ENCODE results near the gene FDPS.
A peak's percentile ranks its signal among the peaks of the same experiment; 100 is the strongest.

The FDPS gene

GRCh38 chr1:155277902-155278688, 30.6 kb upstream of the FDPS start (continued):
- peak; percentile 15 for TF ChIP-seq ZBTB11 (tag by site-specific recombination; conservative IDR thresholded peaks at IDR 0.05; ENCODE audit: low read depth)
- TF ChIP-seq ZFP3 (tag by site-specific recombination; IDR thresholded peaks at IDR 0.05; ENCODE audit: low read depth): no peak
- TF ChIP-seq MYNN (tag by site-specific recombination; IDR thresholded peaks at IDR 0.05; ENCODE audit: borderline replicate concordance): no peak
- TF ChIP-seq ZNF292 (tag by site-specific recombination; IDR thresholded peaks at IDR 0.05; ENCODE audit: borderline replicate concordance, low read depth): no peak
- TF ChIP-seq ZNF654 (tag by site-specific recombination; IDR thresholded peaks at IDR 0.05; ENCODE audit: low read depth): 0 out of 2 replicates have a peak, but pooled peaks have one; percentile 18
- no peak for TF ChIP-seq ZNF596 (tag by site-specific recombination; IDR thresholded peaks at IDR 0.05)
- TF ChIP-seq KLF9 (tag by site-specific recombination; IDR thresholded peaks at IDR 0.05; ENCODE audit: low read depth): peak; percentile 45; the same call in 1 of the 2 replicates
- TF ChIP-seq ZNF571 (tag by site-specific recombination; IDR thresholded peaks at IDR 0.05): no peak
- TF ChIP-seq ZFHX2 (tag by site-specific recombination; conservative IDR thresholded peaks at IDR 0.05): peak; percentile 58
- no peak for TF ChIP-seq TCF7L2 (IDR thresholded peaks at IDR 0.05; ENCODE audit: borderline replicate concordance, low read depth, low read length)
- no peak for TF ChIP-seq ZNF132 (tag by site-specific recombination; IDR thresholded peaks at IDR 0.05; ENCODE audit: borderline replicate concordance)
- TF ChIP-seq KLF7 (tag by site-specific recombination; IDR thresholded peaks at IDR 0.05; ENCODE audit: borderline replicate concordance): no peak
- TF ChIP-seq ZBTB17 (tag by site-specific recombination; IDR thresholded peaks at IDR 0.05): 0 out of 2 replicates have a peak, but pooled peaks have one; percentile 39
- no peak for TF ChIP-seq ZNF211 (tag by site-specific recombination; IDR thresholded peaks at IDR 0.05; ENCODE audit: low read depth)
- TF ChIP-seq GLI2 (tag by site-specific recombination; IDR thresholded peaks at IDR 0.05; ENCODE audit: borderline replicate concordance, low read depth): no peak
- no peak for TF ChIP-seq AEBP2 (tag by site-specific recombination; IDR thresholded peaks at IDR 0.05; ENCODE audit: borderline replicate concordance)
- TF ChIP-seq ZNF433 (tag by site-specific recombination; IDR thresholded peaks at IDR 0.05; ENCODE audit: low read depth): no peak
- TF ChIP-seq BCL11A (tag by site-specific recombination; IDR thresholded peaks at IDR 0.05; ENCODE audit: low read depth): no peak
- TF ChIP-seq ZFP69B (tag by site-specific recombination; IDR thresholded peaks at IDR 0.05): no peak
- no peak for TF ChIP-seq ZNF266 (tag by site-specific recombination; IDR thresholded peaks at IDR 0.05; ENCODE audit: low read depth)
- TF ChIP-seq ZNF704 (tag by site-specific recombination; IDR thresholded peaks at IDR 0.05): no peak
- no peak for TF ChIP-seq ZNF10 (tag by site-specific recombination; IDR thresholded peaks at IDR 0.05)
- no peak for TF ChIP-seq GLI4 (tag by site-specific recombination; IDR thresholded peaks at IDR 0.05)
- TF ChIP-seq ZNF16 (tag by site-specific recombination; IDR thresholded peaks at IDR 0.05; ENCODE audit: low read depth): no peak
- no peak for TF ChIP-seq WT1 (tag by site-specific recombination; IDR thresholded peaks at IDR 0.05)
- no peak for TF ChIP-seq ZIC2 (tag by site-specific recombination; IDR thresholded peaks at IDR 0.05)
- no peak for TF ChIP-seq ZNF555 (tag by site-specific recombination; conservative IDR thresholded peaks at IDR 0.05)
- TF ChIP-seq ZNF157 (tag by site-specific recombination; IDR thresholded peaks at IDR 0.05): no peak
- TF ChIP-seq ZBTB48 (tag by site-specific recombination; IDR thresholded peaks at IDR 0.05): peak; percentile 60
- no peak for TF ChIP-seq ZNF19 (tag by site-specific recombination; IDR thresholded peaks at IDR 0.05; ENCODE audit: low read depth)
- no peak for TF ChIP-seq ZNF843 (tag by site-specific recombination; IDR thresholded peaks at IDR 0.05)
- no peak for TF ChIP-seq HOXA7 (CRISPR knock-in tag; IDR thresholded peaks at IDR 0.05; ENCODE audit: borderline replicate concordance)
- no peak for TF ChIP-seq ZNF184 (tag by site-specific recombination; IDR thresholded peaks at IDR 0.05)
- no peak for TF ChIP-seq ZNF830 (tag by site-specific recombination; IDR thresholded peaks at IDR 0.05; ENCODE audit: low read depth)
- no peak for TF ChIP-seq ZBTB6 (tag by site-specific recombination; IDR thresholded peaks at IDR 0.05)

All from HEK293 (cell line).